Large intestine (tissue), 3 donors: ENCODE results near the gene ITGA7. TPM values are rescaled to one million over a fixed set of nuclear protein-coding genes. Genes with fewer than 3 reads are reported as not detected.

Experiments used
- DNase-seq, 2 donors: peaks; one replicate each; pipeline versions ENCODE4 v3.0.0 to v3.0.0-alpha.2; 2013
- H3K27ac ChIP-seq: one replicate; pipeline ENCODE4 v1.5.1; 2013; ENCODE audit warnings: low read length
- H3K27me3 ChIP-seq: 2 replicates; pipeline ENCODE4 v1.6.1; 2013; ENCODE audit warnings: low read length; ENCODE audit not compliant: control insufficient read depth, insufficient read depth
- H3K36me3 ChIP-seq: 2 replicates; pipeline ENCODE4 v1.6.1; 2013; ENCODE audit warnings: low read length; ENCODE audit not compliant: control insufficient read depth, insufficient read depth
- H3K4me1 ChIP-seq: one replicate; pipeline ENCODE4 v1.6.1; 2013; ENCODE audit warnings: low read length; ENCODE audit not compliant: control insufficient read depth, insufficient read depth
- H3K4me3 ChIP-seq: one replicate; pipeline ENCODE4 v1.5.1; 2013; ENCODE audit warnings: low read length
- H3K9me3 ChIP-seq: one replicate; pipeline ENCODE4 v1.6.1; 2013; ENCODE audit warnings: mild to moderate bottlenecking, low read depth, low read length, moderate library complexity; ENCODE audit not compliant: control insufficient read depth
- WGBS: methylation state at CpG from one replicate; pipeline ENCODE4 v1.1.5; 2013; ENCODE audit warnings: low lambda C conversion rate; ENCODE audit not compliant: insufficient coverage; 5-methylcytosine and 5-hydroxymethylcytosine counted together
- polyA plus RNA-seq: library from polyadenylated mRNA; unstranded; fragments of 120-200 nt; gene quantifications from one replicate; pipeline ENCODE4 v1.2.1, GENCODE V29; 2013

The ITGA7 gene
- polyA plus RNA-seq, 1 donor: 29.6 TPM

DNA sequence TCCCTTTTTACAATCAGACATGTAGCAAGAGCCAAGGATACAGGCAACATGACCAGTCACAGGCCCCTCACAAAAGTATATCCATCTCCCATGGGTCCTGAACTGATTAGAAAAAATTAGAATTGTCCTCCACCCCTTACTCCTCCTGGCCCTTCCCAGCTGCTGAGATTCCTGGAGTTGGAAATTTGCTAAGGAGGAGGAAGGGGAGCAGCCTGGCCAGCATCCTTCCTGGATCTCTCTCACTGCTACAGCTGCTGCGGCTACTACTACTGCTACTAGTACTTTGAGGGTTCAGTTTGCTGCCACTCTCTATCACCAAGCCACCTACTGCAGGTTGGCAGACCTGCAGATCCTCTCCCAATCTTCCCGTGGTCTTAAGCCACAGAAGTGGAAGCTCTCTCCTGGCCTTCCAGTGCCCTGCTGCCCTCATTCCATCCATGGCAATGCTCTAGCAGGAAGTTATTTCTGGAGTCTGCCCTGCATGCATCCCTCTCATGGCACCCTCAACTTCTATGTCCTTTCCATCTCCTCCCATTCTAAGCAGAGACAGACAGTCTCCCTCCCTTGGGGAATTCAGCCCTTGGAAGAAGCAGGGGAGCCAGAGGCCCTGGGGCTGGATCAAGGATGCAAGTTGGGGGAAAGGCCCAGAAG is 1.0 kb downstream of the ITGA7 start:
- Histone ChIP-seq H3K27me3 (peaks cover 24% of the 10 kb centered on the region), H3K36me3 (no peaks in the 10 kb centered on the region), H3K4me3 (peak overlapping the region; percentile 53), H3K4me1 (peaks cover 22% of the 10 kb centered on the region), H3K9me3 (no peaks in the 10 kb centered on the region), H3K27ac (no peak overlapping the region)
- no peak for DNase-seq
- WGBS: no CpG with 5 or more reads among the region's 2 CpGs

DNA sequence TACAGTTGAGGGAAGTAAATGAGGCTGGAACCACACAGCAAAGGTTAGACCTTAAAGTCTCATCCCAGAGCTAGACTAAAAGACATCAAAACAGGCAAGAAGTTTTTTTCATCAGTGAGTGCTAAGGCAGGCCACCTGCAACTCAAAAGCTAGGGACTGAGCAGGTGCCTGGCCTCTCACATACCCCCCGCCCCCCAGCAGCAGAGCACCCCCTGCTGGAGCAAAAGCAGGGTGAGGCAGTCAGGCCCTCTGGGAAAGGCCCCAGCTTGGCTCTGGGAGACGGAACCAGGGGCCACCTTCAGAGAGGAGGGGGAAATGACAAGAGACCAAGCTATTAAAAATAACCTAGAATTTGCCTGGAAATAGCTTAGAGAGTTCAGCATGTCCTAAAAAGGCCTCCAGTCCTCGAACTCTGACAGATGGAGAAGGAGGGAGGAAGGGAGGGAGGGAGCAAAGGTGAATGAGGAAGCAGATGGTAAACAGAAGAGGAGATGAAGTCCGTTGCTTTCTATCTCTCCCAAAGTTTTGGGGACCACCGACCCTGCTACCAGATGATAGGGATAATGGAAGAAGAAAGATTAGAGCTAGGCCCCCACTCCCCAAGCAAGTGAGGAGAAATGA is 1.8 kb downstream of the ITGA7 start:
- no peak for DNase-seq
- Histone ChIP-seq H3K27me3 (peaks cover 24% of the 10 kb centered on the region), H3K27ac (no peak overlapping the region), H3K36me3 (no peaks in the 10 kb centered on the region), H3K4me1 (peaks cover 22% of the 10 kb centered on the region), H3K4me3 (no peak overlapping the region), H3K9me3 (no peaks in the 10 kb centered on the region)
- WGBS: 0% methylated on average over 1 of the region's 5 CpGs

DNA sequence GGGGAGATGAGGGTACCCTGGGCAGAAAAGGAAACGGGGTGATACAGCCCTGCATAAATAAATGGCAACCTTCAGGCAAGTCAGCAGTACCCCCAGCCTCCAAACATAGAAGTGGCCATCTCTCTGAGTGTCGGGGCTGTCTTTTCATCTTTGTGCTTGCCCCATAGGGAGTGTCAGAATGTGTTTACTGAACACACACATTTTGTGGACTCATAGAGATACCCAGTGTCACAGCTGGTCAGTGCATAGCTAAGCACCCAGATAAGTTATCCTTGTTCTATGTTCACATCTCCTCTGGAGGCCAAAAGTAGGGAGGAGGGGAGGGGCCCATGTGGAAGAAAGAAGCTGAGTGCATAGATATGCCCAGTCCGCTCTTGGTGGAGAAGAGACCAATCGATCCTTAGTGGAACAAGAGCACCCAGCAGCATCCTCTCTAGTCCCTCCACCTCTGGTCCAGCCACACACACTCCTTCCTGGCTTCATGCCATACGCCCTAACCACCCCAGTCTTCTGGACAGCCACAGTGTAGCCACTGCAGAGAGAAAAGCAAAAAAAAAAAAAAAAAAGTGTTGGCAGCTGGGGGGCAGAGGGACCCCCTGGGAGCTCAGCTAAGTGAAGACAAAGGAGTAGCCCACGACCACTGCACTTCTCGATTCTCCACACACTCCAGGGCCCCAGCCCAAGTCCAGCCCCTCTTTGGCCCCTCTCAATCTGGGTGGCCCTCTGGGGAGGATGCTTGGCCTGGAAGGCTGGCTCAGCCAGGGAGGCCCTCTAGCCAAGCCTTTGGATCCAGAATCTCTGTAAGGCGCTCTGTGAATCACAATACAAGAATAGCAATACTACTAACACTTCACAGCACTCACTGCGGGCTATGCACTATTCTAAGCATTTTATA is 2.6 kb downstream of the ITGA7 start:
- no peaks in the 10 kb centered on the region for H3K36me3 ChIP-seq
- peaks cover 23% of the 10 kb centered on the region for H3K4me1 ChIP-seq
- H3K27ac ChIP-seq: no peak overlapping the region
- no peaks in the 10 kb centered on the region for H3K9me3 ChIP-seq
- peaks cover 22% of the 10 kb centered on the region for H3K27me3 ChIP-seq
- no peak for DNase-seq
- H3K4me3 ChIP-seq: no peak overlapping the region
- no CpG with 5 or more reads among the region's 9 CpGs for WGBS

DNA sequence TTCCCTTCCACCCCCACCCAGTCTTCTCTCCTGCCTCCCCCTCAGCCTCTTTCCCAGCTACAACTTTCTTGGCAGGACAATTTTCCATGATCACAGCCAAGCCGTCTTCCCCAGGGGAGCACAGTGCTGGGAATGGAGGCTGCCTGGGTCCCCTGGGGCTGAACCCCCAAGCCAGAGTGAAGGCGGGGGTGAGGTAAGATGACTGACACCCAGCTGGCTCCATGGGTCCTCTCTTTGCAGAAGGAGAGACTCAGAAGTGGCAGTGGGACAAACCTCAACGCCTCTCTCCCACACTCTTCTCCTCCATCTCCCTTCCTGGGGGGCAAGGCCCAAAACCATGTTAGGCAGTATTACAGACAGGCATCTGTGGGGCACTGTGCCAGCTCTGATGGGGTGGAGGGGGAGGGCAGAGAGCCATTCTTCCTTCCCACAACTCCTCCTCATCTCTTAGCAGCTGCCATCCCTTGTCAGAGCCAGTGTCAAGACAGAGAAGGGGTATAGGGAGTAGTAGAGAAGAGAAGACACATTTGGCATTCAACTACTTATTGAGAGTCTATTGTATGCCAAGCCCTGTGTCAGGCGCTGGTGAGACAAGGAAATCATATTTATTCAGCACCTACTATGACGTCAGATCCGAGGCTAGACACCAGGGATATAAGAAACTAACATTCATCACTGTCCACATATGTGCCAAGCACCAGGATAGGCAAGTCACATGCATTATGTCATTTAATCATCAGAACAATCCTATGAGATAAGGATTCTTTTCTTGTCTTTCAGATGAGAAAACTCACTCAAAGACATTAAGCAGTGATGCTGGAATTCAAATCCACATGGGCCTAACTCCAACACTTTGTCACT is 3.6 kb downstream of the ITGA7 start:
- Histone ChIP-seq H3K4me1 (peaks cover 33% of the 10 kb centered on the region), H3K27me3 (peaks cover 15% of the 10 kb centered on the region), H3K4me3 (no peak overlapping the region), H3K9me3 (no peaks in the 10 kb centered on the region), H3K27ac (no peak overlapping the region), H3K36me3 (no peaks in the 10 kb centered on the region)
- no peak for DNase-seq
- no CpG with 5 or more reads among the region's 6 CpGs for WGBS

DNA sequence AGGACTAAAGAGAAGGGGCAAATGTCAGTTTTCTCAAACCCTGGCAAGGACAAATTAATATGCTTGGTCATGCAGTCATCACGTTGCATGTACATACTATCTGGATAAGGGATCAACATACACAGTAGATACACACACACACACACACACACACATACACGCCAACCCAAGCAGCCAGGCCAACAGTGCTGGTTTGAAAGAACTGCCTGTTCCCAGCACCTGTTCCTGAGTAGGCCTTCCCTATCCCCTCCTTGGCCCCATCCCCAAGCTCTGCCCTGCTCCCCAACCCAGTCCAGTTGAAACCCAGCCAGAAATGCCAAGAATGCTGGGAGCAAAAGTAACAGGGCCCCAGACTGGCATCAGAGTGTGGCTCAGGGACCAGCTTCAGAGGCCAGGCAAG is 4.4 kb downstream of the ITGA7 start:
- H3K36me3 ChIP-seq: no peaks in the 10 kb centered on the region
- H3K27me3 ChIP-seq: peaks cover 9% of the 10 kb centered on the region
- no peak overlapping the region for H3K27ac ChIP-seq
- no peak for DNase-seq
- peaks cover 35% of the 10 kb centered on the region for H3K4me1 ChIP-seq
- H3K9me3 ChIP-seq: no peaks in the 10 kb centered on the region
- no peak overlapping the region for H3K4me3 ChIP-seq
- WGBS: no CpG with 5 or more reads among the region's 2 CpGs

DNA sequence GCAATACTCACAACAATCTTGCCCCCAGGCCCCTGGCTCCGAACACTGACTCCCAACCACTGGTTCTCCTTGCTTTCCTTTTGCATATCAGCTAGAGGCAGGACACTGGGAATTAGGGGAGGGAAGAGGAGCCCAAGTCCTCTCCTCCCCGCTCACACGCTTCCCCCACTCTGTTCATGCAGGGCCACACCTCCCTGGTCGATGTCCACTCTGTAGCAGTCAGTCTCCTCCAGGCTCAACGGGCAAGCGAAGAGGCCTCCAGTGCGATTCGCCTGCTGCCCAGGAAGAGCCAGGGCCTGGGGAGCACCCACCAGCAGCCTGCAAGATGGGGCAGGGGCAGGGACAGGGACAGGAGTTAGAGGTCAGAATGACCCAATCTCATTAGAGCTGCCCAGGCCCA is 4.8 kb downstream of the ITGA7 start:
- no peak overlapping the region for H3K4me3 ChIP-seq
- no CpG with 5 or more reads among the region's 8 CpGs for WGBS

DNA sequence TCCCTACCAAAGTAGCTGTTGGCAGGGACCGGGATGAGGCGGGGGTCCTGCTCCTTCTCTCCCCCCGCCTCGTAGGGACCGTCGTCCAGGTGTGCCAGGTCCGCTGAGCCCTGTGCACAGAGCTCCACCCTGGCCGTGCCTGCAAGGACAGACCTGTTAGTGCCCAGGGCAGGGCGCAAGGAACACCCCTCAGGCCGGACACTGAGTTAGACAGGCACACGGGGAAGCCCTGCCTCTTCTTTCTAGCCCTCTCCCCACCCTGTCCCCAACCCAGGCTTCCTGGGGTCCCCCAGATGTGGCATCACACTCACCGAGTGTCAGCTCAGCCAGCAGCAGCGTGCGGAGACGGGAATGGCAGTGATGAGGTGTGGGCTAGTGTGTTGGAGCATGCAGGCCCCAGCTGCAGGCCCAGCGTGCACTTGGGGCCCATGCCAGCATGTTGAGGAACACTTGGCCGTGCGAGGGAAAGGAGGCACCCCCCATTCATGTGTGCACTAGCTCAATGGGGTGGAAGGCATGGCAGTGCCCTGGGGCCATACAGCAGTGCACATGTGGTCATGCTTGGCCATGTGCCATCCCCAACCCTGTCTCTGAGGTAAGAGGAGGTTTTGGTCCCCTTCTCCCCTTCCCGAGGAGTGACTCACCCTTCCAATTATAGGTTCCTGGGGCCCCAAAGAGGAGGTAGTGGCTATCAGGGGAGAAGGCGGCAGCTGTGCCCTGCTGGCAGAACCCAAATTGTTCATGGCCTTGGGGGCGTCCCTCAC is 7.3 kb downstream of the ITGA7 start:
- Histone ChIP-seq H3K4me3 (no peak overlapping the region), H3K27me3 (no peaks in the 10 kb centered on the region), H3K4me1 (peaks cover 31% of the 10 kb centered on the region), H3K36me3 (no peaks in the 10 kb centered on the region), H3K9me3 (no peaks in the 10 kb centered on the region), H3K27ac (no peak overlapping the region)
- no CpG with 5 or more reads among the region's 21 CpGs for WGBS
- DNase-seq: no peak

More for the DNA sequence above, 4.8 kb downstream of the ITGA7 start:
- Histone ChIP-seq H3K36me3 (no peaks in the 10 kb centered on the region), H3K9me3 (no peaks in the 10 kb centered on the region), H3K27me3 (peaks cover 9% of the 10 kb centered on the region), H3K27ac (no peak overlapping the region), H3K4me1 (peaks cover 35% of the 10 kb centered on the region)
- no peak for DNase-seq

DNA sequence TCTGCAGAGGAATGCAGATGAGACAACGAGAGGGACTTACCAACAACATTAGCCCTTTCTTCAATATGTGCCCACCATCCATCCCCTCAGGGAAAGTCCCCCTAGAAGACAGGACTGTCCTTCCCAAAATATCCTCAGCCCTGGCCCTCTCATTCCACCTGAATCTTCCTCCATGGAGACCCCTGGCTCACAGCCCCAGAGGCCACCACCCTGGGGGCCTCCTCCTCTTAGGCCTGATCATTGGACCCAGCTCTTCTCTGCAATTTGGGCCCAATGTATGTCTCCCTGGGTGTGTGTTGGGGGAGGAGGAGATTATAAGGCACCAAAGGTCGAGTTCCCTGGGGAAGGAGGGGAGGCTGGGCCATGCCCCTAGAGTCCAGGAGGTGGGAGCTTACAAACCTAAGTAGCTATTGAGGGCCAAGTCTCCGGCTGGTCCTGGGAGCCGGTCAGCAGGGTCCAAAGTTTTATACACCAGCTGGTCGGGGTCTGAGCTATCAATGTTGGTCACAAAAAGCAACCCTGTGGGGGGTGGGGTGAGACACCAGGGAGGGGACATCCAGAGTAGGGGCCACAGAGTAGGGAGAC is 8.1 kb downstream of the ITGA7 start:
- Histone ChIP-seq H3K27ac (no peak overlapping the region), H3K27me3 (no peaks in the 10 kb centered on the region), H3K9me3 (no peaks in the 10 kb centered on the region), H3K4me3 (no peak overlapping the region), H3K36me3 (no peaks in the 10 kb centered on the region), H3K4me1 (peaks cover 39% of the 10 kb centered on the region)
- peak in 1 of 2 donors; percentile 69 for DNase-seq
- WGBS: no CpG with 5 or more reads among the region's 5 CpGs

DNA sequence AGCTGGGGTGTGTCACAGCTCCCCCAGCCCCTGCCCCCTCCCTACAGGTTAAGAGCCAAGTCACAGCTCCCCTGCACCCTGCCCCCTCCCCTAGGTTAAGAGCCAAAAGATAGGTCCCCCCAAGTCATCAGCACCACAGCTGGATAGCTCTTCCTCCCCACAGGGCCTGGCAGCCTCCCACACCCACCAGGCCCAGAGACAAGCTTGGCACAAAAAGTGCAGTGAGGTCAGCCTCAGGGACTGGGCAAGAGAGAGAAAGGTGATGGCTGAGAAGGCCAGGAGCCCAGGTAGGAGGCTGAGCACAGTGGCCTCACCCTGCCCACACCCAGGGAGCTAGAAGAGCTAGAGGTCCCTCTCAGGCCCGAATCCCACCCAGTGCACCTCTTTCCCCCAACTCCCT is 8.7 kb downstream of the ITGA7 start:
- no peaks in the 10 kb centered on the region for H3K9me3 ChIP-seq
- WGBS: no CpG with 5 or more reads among the region's 1 CpG
- H3K36me3 ChIP-seq: no peaks in the 10 kb centered on the region
- no peak for DNase-seq
- H3K4me3 ChIP-seq: no peak overlapping the region
- H3K4me1 ChIP-seq: peaks cover 45% of the 10 kb centered on the region
- no peak overlapping the region for H3K27ac ChIP-seq
- no peaks in the 10 kb centered on the region for H3K27me3 ChIP-seq
